K562 (cell line): ENCODE measurements around the gene NEURL1.

Experiments
- CBFB ChIP-seq: sonication (generic); formaldehyde crosslinking; IDR thresholded peaks from 2 replicates; pipeline ENCODE4 v1.4.0; 2020; ENCODE audit warnings: mild to moderate bottlenecking, missing genetic modification reagents
- CTCF ChIP-seq, 3 experiments: IDR thresholded peaks in 2 of 3; conservative IDR thresholded peaks in 1 of 3; 2 replicates each; pipeline ENCODE4 v1.5.1; 2011 to 2012; ENCODE audit warnings: low read length in 3 of 3, mild to moderate bottlenecking in 3 of 3, control low read depth in 2 of 3, improper control_type of control experiment in 1 of 3, inconsistent platforms in 1 of 3, low read depth in 1 of 3, mixed read lengths in 1 of 3, moderate library complexity in 1 of 3; ENCODE audit not compliant: insufficient read depth in 2 of 3
- ETV6 ChIP-seq, 3 experiments: fragments of 150-350 bp in 1 of 3; sonication (generic) in 1 of 3; formaldehyde crosslinking in 1 of 3; IDR thresholded peaks; 2 replicates each; pipeline versions ENCODE4 v1.6.1 to v1.8.0; 2014 to 2022; ENCODE audit warnings: borderline replicate concordance in 2 of 3, low read depth in 2 of 3, antibody characterized with exemption in 1 of 3, low read length in 1 of 3, mild to moderate bottlenecking in 1 of 3, missing genetic modification reagents in 1 of 3
- EZH2 ChIP-seq: IDR thresholded peaks from 2 replicates; pipeline ENCODE4 v1.6.1; 2012; ENCODE audit warnings: low read depth, mild to moderate bottlenecking, inconsistent platforms, low read length, borderline replicate concordance
- NCOA2 ChIP-seq, 2 experiments: fragments of 450-650 bp; IDR thresholded peaks; 2 replicates each; pipeline ENCODE4 v1.6.1; 2018; ENCODE audit warnings: mild to moderate bottlenecking in 2 of 2, moderate library complexity in 1 of 2; ENCODE audit not compliant: partially characterized antibody in 2 of 2
- RCOR1 ChIP-seq, 2 experiments: IDR thresholded peaks; 2 replicates each; pipeline ENCODE4 v1.6.1; 2012; ENCODE audit warnings: low read depth in 2 of 2, low read length in 2 of 2, borderline replicate concordance in 1 of 2, improper control_type of control experiment in 1 of 2
- ZFX ChIP-seq: sonication (generic); formaldehyde crosslinking; IDR thresholded peaks from 2 replicates; pipeline ENCODE4 v1.8.0; 2022; ENCODE audit warnings: mild to moderate bottlenecking, missing genetic modification reagents, moderate library complexity
- ZKSCAN1 ChIP-seq: fragments of 150-350 bp; IDR thresholded peaks from 2 replicates; pipeline ENCODE4 v1.6.1; 2016; ENCODE audit warnings: low read depth, low read length
- ZNF134 ChIP-seq: fragments of 250-450 bp; sonication (Bioruptor Pico); conservative IDR thresholded peaks from 2 replicates; pipeline ENCODE4 v1.4.0; 2020
- ZNF431 ChIP-seq: sonication (generic); formaldehyde crosslinking; IDR thresholded peaks from 2 replicates; pipeline ENCODE4 v1.8.0; 2022; ENCODE audit warnings: mild to moderate bottlenecking, missing genetic modification reagents
- ZNF696 ChIP-seq: fragments of 250-450 bp; sonication (Bioruptor Pico); conservative IDR thresholded peaks from 2 replicates; pipeline ENCODE4 v1.4.0; 2020; ENCODE audit warnings: mild to moderate bottlenecking, moderate library complexity

GRCh38 chr10:103633846-103634245, 140.3 kb downstream of the NEURL1 start:
- no peak for TF ChIP-seq NCOA2 (IDR thresholded peaks at IDR 0.05; ENCODE audit: partially characterized antibody in 2 of 2)
- no peak for TF ChIP-seq ZKSCAN1
- TF ChIP-seq CTCF (IDR thresholded peaks at IDR 0.05 in 2 of 3, conservative IDR thresholded peaks at IDR 0.05 in 1 of 3; ENCODE audit: insufficient read depth in 2 of 3, low read depth in 1 of 3, low read length in 3 of 3) = no peak
- TF ChIP-seq ZFX (CRISPR knock-in tag) = no peak
- TF ChIP-seq CBFB (CRISPR knock-in tag) = no peak
- TF ChIP-seq RCOR1 (IDR thresholded peaks at IDR 0.05; ENCODE audit: borderline replicate concordance in 1 of 2, low read depth in 2 of 2, low read length in 2 of 2) = no peak
- no peak for TF ChIP-seq ZNF696 (CRISPR knock-in tag)
- no peak for TF ChIP-seq ZNF431
- TF ChIP-seq ETV6 (IDR thresholded peaks at IDR 0.05; ENCODE audit: borderline replicate concordance in 1 of 2, low read depth in 2 of 2, low read length in 1 of 2) = no peak
- TF ChIP-seq ETV6 (CRISPR knock-in tag; IDR thresholded peaks at IDR 0.05; ENCODE audit: borderline replicate concordance) = no peak
- no peak for TF ChIP-seq EZH2
- TF ChIP-seq ZNF134 (CRISPR knock-in tag) = no peak
